HepG2 (cell line): ENCODE results near the gene PHF14. TPM values are rescaled to one million over a fixed set of nuclear protein-coding genes. Genes with fewer than 3 reads are reported as not detected.

ENCODE experiments used
- ATM ChIP-seq: fragments of 450-650 bp; IDR thresholded peaks from 2 replicates; pipeline ENCODE4 v1.7.1; 2017; ENCODE audit warnings: mild to moderate bottlenecking, borderline replicate concordance
- CCDC6 ChIP-seq: sonication (generic); formaldehyde crosslinking; IDR thresholded peaks from 2 replicates; pipeline ENCODE4 v1.8.1; 2022; ENCODE audit warnings: mild to moderate bottlenecking, missing genetic modification reagents, moderate library complexity
- ELF4 ChIP-seq: sonication (generic); formaldehyde crosslinking; IDR thresholded peaks from 2 replicates; pipeline ENCODE4 v1.5.0; 2020; ENCODE audit warnings: missing genetic modification reagents, mild to moderate bottlenecking, moderate library complexity, borderline replicate concordance
- FLYWCH1 ChIP-seq: sonication (generic); formaldehyde crosslinking; IDR thresholded peaks from 2 replicates; pipeline ENCODE4 v1.8.1; 2023; ENCODE audit warnings: mild to moderate bottlenecking, missing genetic modification reagents
- GATA4 ChIP-seq: sonication (generic); IDR thresholded peaks from 2 replicates; pipeline ENCODE4 v1.6.1; 2016; ENCODE audit warnings: antibody characterized with exemption, low read depth, borderline replicate concordance
- GZF1 ChIP-seq: sonication (generic); formaldehyde crosslinking; IDR thresholded peaks from 2 replicates; pipeline ENCODE4 v1.5.1; 2020; ENCODE audit warnings: mild to moderate bottlenecking, missing genetic modification reagents
- PAWR ChIP-seq: sonication (generic); formaldehyde crosslinking; IDR thresholded peaks from 2 replicates; pipeline ENCODE4 v1.4.0; 2020; ENCODE audit warnings: missing genetic modification reagents, mild to moderate bottlenecking, borderline replicate concordance
- SETDB1 ChIP-seq: sonication (generic); formaldehyde crosslinking; IDR thresholded peaks from 2 replicates; pipeline ENCODE4 v1.5.1; 2020; ENCODE audit warnings: missing genetic modification reagents, mild to moderate bottlenecking, borderline replicate concordance
- SMARCC2 ChIP-seq: fragments of 450-650 bp; IDR thresholded peaks from 2 replicates; pipeline ENCODE4 v1.6.1; 2017; ENCODE audit warnings: antibody characterized with exemption, mild to moderate bottlenecking
- TRIM24 ChIP-seq: sonication (generic); formaldehyde crosslinking; IDR thresholded peaks from 2 replicates; pipeline ENCODE4 v1.8.0; 2022; ENCODE audit warnings: mild to moderate bottlenecking, missing genetic modification reagents
- ZNF337 ChIP-seq: sonication (generic); formaldehyde crosslinking; IDR thresholded peaks from 2 replicates; pipeline ENCODE4 v1.5.1; 2020; ENCODE audit warnings: missing genetic modification reagents, low read depth, mild to moderate bottlenecking, borderline replicate concordance
- ZNF552 ChIP-seq: sonication (generic); formaldehyde crosslinking; IDR thresholded peaks from 2 replicates; pipeline ENCODE4 v1.9.0; 2022; ENCODE audit warnings: missing genetic modification reagents, mild to moderate bottlenecking, borderline replicate concordance
- ZNF678 ChIP-seq: sonication (generic); formaldehyde crosslinking; IDR thresholded peaks from 2 replicates; pipeline ENCODE4 v1.4.0; 2020; ENCODE audit warnings: mild to moderate bottlenecking, missing genetic modification reagents
- ZNF709 ChIP-seq: sonication (generic); formaldehyde crosslinking; IDR thresholded peaks from 2 replicates; pipeline ENCODE4 v1.5.0; 2020; ENCODE audit warnings: mild to moderate bottlenecking, missing genetic modification reagents
- polyA plus RNA-seq, 8 experiments: library from polyadenylated mRNA; depleted of rRNA in 3 of 8; stranded (reverse) in 7 of 8; unstranded in 1 of 8; fragments of >200 nt; fragmentation: Illumina TruSeq in 4 of 8; extraction: Trizol in 4 of 8; gene quantifications; 2 replicates each; pipeline versions ENCODE4 v1.2.1 to v1.2.3, GENCODE V29; 2011 to 2016; ENCODE audit warnings: low read depth in 4 of 8, missing spikeins in 1 of 8, mixed read lengths in 1 of 8; ENCODE audit not compliant: insufficient read depth in 1 of 8
- total RNA-seq, 5 experiments: library from RNA; depleted of rRNA; stranded (reverse); fragments of >200 nt; fragmentation: Illumina TruSeq; extraction: Trizol; gene quantifications; 2 replicates each; pipeline ENCODE4 v1.2.3, GENCODE V29; 2016; ENCODE audit warnings: low read depth in 1 of 5
- TF ChIP-seq, protein P1 (sequence below): sonication (generic); formaldehyde crosslinking; IDR thresholded peaks from 2 replicates; pipeline ENCODE4 v1.5.0; 2020; ENCODE audit warnings: mild to moderate bottlenecking, missing genetic modification reagents, moderate library complexity
- TF ChIP-seq, protein P2 (sequence below): sonication (generic); formaldehyde crosslinking; IDR thresholded peaks from 2 replicates; pipeline ENCODE4 v1.4.0; 2020; ENCODE audit warnings: mild to moderate bottlenecking, missing genetic modification reagents
- TF ChIP-seq, protein P3 (sequence below): IDR thresholded peaks from 2 replicates; pipeline ENCODE4 v1.6.1; 2016; ENCODE audit warnings: low read depth, missing genetic modification reagents, missing compliant biosample characterization
- TF ChIP-seq, protein P4 (sequence below): sonication (generic); formaldehyde crosslinking; IDR thresholded peaks from 2 replicates; pipeline ENCODE4 v1.5.0; 2020; ENCODE audit warnings: mild to moderate bottlenecking, low read depth, missing genetic modification reagents, borderline replicate concordance
- TF ChIP-seq, protein P5 (sequence below): sonication (generic); formaldehyde crosslinking; IDR thresholded peaks from 2 replicates; pipeline ENCODE4 v1.5.1; 2020; ENCODE audit warnings: missing genetic modification reagents, mild to moderate bottlenecking, borderline replicate concordance

PHF14 gene
- total and polyA plus RNA-seq, 2 of the 13 experiments (the other 11 are each of a cell fraction or from before 2014, with no cell fraction given), result 18.9 to 68.7 TPM

DNA sequence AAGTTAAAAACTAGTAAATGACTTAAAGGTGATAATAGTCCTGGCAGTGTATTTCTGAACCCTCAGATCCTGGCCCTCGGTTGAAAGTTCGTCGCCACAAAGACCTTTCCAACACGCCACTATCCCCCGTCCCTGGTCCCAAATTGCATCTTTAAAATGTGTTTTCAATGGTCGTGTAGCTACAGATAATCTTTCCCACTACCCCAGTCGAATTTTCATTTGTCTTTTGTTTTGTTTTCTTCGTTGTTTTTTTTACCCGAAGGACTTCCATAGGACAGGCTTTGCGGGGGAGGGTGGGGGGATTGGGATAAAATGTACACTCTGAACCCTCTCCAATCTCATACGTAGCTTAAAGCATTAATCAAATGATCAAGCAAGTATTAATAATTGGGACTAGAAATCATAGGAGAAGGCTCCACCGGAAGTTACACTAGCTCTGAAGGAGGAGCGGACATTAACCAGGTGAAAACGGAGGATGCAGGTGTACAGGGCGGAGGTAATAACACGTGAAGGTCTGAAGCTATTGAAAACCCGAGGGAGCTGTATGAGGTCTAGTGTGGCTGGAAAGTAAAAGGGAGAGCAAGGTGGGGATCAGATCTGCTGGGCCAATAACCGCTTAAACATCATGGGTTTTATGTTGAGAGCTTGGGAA, 32.8 kb upstream of the PHF14 start (continued):
- TF ChIP-seq FLYWCH1 (no peak), GATA4 (no peak), ZNF709 (CRISPR knock-in tag) (0 out of 2 replicates have a peak, but pooled peaks have one; percentile 10), GZF1 (CRISPR knock-in tag) (no peak), ZNF552 (CRISPR knock-in tag) (no peak), SETDB1 (no peak), TRIM24 (CRISPR knock-in tag) (no peak), PAWR (CRISPR knock-in tag) (no peak), ATM (no peak), ZNF678 (no peak), SMARCC2 (no peak), ZNF337 (CRISPR knock-in tag) (no peak), ELF4 (CRISPR knock-in tag) (no peak), CCDC6 (CRISPR knock-in tag) (0 out of 2 replicates have a peak, but pooled peaks have one; percentile 0)
- TF ChIP-seq, protein P1, sequence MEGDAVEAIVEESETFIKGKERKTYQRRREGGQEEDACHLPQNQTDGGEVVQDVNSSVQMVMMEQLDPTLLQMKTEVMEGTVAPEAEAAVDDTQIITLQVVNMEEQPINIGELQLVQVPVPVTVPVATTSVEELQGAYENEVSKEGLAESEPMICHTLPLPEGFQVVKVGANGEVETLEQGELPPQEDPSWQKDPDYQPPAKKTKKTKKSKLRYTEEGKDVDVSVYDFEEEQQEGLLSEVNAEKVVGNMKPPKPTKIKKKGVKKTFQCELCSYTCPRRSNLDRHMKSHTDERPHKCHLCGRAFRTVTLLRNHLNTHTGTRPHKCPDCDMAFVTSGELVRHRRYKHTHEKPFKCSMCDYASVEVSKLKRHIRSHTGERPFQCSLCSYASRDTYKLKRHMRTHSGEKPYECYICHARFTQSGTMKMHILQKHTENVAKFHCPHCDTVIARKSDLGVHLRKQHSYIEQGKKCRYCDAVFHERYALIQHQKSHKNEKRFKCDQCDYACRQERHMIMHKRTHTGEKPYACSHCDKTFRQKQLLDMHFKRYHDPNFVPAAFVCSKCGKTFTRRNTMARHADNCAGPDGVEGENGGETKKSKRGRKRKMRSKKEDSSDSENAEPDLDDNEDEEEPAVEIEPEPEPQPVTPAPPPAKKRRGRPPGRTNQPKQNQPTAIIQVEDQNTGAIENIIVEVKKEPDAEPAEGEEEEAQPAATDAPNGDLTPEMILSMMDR, result no peak
- TF ChIP-seq, protein P2, sequence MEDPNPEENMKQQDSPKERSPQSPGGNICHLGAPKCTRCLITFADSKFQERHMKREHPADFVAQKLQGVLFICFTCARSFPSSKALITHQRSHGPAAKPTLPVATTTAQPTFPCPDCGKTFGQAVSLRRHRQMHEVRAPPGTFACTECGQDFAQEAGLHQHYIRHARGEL (CRISPR knock-in tag), result no peak
- TF ChIP-seq, protein P3, sequence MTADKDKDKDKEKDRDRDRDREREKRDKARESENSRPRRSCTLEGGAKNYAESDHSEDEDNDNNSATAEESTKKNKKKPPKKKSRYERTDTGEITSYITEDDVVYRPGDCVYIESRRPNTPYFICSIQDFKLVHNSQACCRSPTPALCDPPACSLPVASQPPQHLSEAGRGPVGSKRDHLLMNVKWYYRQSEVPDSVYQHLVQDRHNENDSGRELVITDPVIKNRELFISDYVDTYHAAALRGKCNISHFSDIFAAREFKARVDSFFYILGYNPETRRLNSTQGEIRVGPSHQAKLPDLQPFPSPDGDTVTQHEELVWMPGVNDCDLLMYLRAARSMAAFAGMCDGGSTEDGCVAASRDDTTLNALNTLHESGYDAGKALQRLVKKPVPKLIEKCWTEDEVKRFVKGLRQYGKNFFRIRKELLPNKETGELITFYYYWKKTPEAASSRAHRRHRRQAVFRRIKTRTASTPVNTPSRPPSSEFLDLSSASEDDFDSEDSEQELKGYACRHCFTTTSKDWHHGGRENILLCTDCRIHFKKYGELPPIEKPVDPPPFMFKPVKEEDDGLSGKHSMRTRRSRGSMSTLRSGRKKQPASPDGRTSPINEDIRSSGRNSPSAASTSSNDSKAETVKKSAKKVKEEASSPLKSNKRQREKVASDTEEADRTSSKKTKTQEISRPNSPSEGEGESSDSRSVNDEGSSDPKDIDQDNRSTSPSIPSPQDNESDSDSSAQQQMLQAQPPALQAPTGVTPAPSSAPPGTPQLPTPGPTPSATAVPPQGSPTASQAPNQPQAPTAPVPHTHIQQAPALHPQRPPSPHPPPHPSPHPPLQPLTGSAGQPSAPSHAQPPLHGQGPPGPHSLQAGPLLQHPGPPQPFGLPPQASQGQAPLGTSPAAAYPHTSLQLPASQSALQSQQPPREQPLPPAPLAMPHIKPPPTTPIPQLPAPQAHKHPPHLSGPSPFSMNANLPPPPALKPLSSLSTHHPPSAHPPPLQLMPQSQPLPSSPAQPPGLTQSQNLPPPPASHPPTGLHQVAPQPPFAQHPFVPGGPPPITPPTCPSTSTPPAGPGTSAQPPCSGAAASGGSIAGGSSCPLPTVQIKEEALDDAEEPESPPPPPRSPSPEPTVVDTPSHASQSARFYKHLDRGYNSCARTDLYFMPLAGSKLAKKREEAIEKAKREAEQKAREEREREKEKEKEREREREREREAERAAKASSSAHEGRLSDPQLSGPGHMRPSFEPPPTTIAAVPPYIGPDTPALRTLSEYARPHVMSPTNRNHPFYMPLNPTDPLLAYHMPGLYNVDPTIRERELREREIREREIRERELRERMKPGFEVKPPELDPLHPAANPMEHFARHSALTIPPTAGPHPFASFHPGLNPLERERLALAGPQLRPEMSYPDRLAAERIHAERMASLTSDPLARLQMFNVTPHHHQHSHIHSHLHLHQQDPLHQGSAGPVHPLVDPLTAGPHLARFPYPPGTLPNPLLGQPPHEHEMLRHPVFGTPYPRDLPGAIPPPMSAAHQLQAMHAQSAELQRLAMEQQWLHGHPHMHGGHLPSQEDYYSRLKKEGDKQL (CRISPR knock-in tag), result no peak
- TF ChIP-seq, protein P4, sequence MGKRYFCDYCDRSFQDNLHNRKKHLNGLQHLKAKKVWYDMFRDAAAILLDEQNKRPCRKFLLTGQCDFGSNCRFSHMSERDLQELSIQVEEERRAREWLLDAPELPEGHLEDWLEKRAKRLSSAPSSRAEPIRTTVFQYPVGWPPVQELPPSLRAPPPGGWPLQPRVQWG (CRISPR knock-in tag), result no peak
- TF ChIP-seq, protein P5, sequence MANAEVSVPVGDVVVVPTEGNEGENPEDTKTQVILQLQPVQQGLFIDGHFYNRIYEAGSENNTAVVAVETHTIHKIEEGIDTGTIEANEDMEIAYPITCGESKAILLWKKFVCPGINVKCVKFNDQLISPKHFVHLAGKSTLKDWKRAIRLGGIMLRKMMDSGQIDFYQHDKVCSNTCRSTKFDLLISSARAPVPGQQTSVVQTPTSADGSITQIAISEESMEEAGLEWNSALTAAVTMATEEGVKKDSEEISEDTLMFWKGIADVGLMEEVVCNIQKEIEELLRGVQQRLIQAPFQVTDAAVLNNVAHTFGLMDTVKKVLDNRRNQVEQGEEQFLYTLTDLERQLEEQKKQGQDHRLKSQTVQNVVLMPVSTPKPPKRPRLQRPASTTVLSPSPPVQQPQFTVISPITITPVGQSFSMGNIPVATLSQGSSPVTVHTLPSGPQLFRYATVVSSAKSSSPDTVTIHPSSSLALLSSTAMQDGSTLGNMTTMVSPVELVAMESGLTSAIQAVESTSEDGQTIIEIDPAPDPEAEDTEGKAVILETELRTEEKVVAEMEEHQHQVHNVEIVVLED (CRISPR knock-in tag), result no peak
